ENCODE measurements around the gene ANXA1.

GRCh38 chr9:73170185-73170957 is 18.7 kb downstream of the ANXA1 start:
- no peak for TF ChIP-seq CTCF (IDR thresholded peaks at IDR 0.05 in 2 of 3, conservative IDR thresholded peaks at IDR 0.05 in 1 of 3; ENCODE audit: control insufficient read depth in 2 of 3, extremely low read depth in 1 of 3, insufficient read depth in 1 of 3, low read depth in 3 of 3, low read length in 3 of 3)
- no peak for TF ChIP-seq ZZZ3 (IDR thresholded peaks at IDR 0.05; ENCODE audit: control insufficient read depth, insufficient read length, low read depth)
- no peak for TF ChIP-seq BCLAF1 (IDR thresholded peaks at IDR 0.05)
- no peak for TF ChIP-seq SKIL (IDR thresholded peaks at IDR 0.05; ENCODE audit: low read depth, poor library complexity, severe bottlenecking)
- no peak for TF ChIP-seq CUX1 (IDR thresholded peaks at IDR 0.05; ENCODE audit: insufficient replicate concordance, low read depth, low read length)
- no peak for TF ChIP-seq CBX3 (IDR thresholded peaks at IDR 0.05; ENCODE audit: borderline replicate concordance, low read depth)
- TF ChIP-seq CHD4 (IDR thresholded peaks at IDR 0.05) = no peak

Measured in GM12878 (cell line).